Femur (tissue), 1 donor: ENCODE results near the gene EEA1.
"Not testable (repeated sequence)": the region's sequence is repeated elsewhere in the genome, so short reads cannot be mapped to it uniquely, and the experiment has no call there.

Experiments
- DNase-seq: peaks from one replicate; pipeline ENCODE4 v3.0.0-alpha.2; 2017

Gene EEA1

GRCh38 chr12:92928962-92929915 lies at the start of gene EEA1:
EEA1 (minus strand) TSS chr12:92929295; CDS start chr12:92929066, 229 bp downstream.
- peak; percentile 98 for DNase-seq

- DNase-seq: no peak
These were observed 49.5 kb upstream of the EEA1 start for GRCh38 chr12:92978607-92979006.

GRCh38 chr12:92977326-92977725 lies 48.2 kb upstream of the EEA1 start:
- DNase-seq: no peak

GRCh38 chr12:92974759-92975158 lies 45.7 kb upstream of the EEA1 start:
- DNase-seq: no peak

GRCh38 chr12:92973614-92974013 lies 44.5 kb upstream of the EEA1 start:
- no peak for DNase-seq

- no peak for DNase-seq
These were observed 42.9 kb upstream of the EEA1 start for GRCh38 chr12:92971859-92972524.

GRCh38 chr12:92968176-92968813 lies 39.2 kb upstream of the EEA1 start:
- no peak for DNase-seq

- DNase-seq: not testable (repeated sequence)
These were observed 35.3 kb upstream of the EEA1 start for GRCh38 chr12:92964378-92964777.

- DNase-seq: no peak
These were observed 32.9 kb upstream of the EEA1 start for GRCh38 chr12:92961949-92962348.

GRCh38 chr12:92955997-92956663 lies 27.0 kb upstream of the EEA1 start:
- no peak for DNase-seq

GRCh38 chr12:92953747-92954146 lies 24.7 kb upstream of the EEA1 start:
- no peak for DNase-seq

- DNase-seq: no peak
These were observed 23.3 kb upstream of the EEA1 start for GRCh38 chr12:92952394-92952793.

GRCh38 chr12:92951006-92951405 lies 21.9 kb upstream of the EEA1 start:
- no peak for DNase-seq

GRCh38 chr12:92950011-92950410 lies 20.9 kb upstream of the EEA1 start:
- no peak for DNase-seq

- DNase-seq: no peak
These were observed 20.4 kb upstream of the EEA1 start for GRCh38 chr12:92949466-92949865.

GRCh38 chr12:92947589-92948215 lies 18.6 kb upstream of the EEA1 start:
- no peak for DNase-seq

- DNase-seq: no peak
These were observed 16.6 kb upstream of the EEA1 start for GRCh38 chr12:92945659-92946220.

- DNase-seq: no peak
These were observed 14.6 kb upstream of the EEA1 start for GRCh38 chr12:92943482-92944250.

GRCh38 chr12:92942905-92943304 lies 13.8 kb upstream of the EEA1 start:
- no peak for DNase-seq

- no peak for DNase-seq
These were observed 10.0 kb upstream of the EEA1 start for GRCh38 chr12:92939116-92939515.

- no peak for DNase-seq
These were observed 9.5 kb upstream of the EEA1 start for GRCh38 chr12:92938638-92939037.
